ENCODE results near the gene ADGRD1.
A peak's percentile ranks its signal among the peaks of the same experiment; 100 is the strongest.

Gene ADGRD1

DNA sequence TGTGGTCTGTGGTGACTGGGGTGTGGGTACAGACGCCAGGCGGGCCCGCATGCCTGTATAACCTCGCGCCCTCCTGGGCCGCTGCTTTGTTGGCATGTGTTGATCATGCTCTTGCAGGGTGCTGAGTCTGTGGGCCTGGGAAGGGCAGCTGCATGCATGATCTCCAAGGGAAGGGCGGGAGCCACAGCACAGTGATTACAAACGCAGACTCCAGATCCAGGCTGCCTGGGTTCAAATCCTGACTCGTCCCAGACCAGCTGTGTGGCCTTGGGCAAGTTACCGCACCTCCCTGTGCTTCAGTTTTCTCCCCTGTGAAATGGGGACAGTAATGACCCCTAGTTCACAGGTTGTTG, 24.0 kb downstream of the ADGRD1 start:
- peaks cover 17% of the 10 kb centered on the region for H3K4me1 Mint-ChIP-seq
- H3K27me3 Mint-ChIP-seq: peaks cover 10% of the 10 kb centered on the region
- ATAC-seq (ENCODE audit: low read depth) (no peak), DNase-seq (ENCODE audit: low spot score in 2 of 2) (no peak)
- H3K36me3 Mint-ChIP-seq: no peaks in the 10 kb centered on the region
- H3K9me3 Mint-ChIP-seq: no peaks in the 10 kb centered on the region
- H3K4me3 Mint-ChIP-seq: no peak overlapping the region
- no peak overlapping the region for H3K27ac Mint-ChIP-seq

DNA sequence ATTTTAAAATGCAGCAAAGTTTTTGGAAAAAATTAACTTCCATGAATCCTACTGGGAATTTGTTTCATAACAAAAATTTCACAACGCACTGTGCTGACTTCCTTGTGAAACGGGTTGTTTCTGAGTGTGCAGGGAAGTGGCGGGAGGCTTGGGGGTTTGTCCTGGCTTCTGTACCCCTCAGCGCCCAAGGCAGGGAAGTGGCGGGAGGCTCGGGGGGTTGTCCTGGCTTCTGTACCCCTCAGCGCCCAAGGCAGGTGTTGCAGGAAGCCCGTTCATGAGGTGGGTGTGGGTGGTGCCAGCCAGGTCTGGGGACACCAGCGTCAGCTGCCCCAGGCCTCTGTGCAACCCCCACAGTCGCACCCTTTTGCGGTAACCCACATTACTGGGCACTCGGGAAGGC, 25.1 kb downstream of the ADGRD1 start:
- no peak overlapping the region for H3K4me3 Mint-ChIP-seq
- H3K27ac Mint-ChIP-seq: no peak overlapping the region
- ATAC-seq (ENCODE audit: low read depth) (no peak), DNase-seq (ENCODE audit: low spot score in 2 of 2) (no peak)
- H3K9me3 Mint-ChIP-seq: no peaks in the 10 kb centered on the region
- peaks cover 8% of the 10 kb centered on the region for H3K27me3 Mint-ChIP-seq
- H3K36me3 Mint-ChIP-seq: no peaks in the 10 kb centered on the region
- H3K4me1 Mint-ChIP-seq: peaks cover 17% of the 10 kb centered on the region

DNA sequence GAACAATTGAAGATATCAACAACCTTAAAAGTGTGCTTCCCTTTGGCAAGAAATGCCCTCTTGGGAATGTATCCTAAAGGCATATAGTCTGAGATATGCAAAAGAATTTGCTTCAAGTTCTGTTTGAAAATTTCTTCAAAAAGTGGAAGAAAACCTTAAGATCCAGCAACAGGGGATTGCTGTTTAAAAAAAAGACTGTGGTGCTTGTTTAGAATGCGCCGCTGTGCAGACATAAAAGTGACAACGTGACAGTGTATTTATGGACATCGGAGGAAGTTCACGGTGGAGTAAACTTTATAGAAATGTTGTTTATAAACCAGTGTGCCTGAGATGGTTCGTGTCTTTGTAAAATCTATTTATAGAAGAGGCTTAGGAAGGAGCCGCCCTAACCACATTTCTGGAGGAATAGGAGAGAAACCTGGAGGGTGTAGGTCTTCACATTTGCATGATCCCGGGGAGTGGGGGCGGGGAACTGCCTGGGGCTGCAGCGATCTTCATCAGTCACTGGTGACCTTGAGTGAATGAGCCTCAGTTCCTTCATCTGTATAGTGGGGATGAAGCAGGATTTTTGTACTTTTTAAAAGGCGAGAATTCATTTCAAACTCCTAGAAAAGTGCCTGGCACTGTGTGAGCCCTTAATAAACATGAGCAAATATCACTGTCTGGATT, 27.5 kb downstream of the ADGRD1 start:
- Mint-ChIP-seq H3K27ac (no peak overlapping the region), H3K27me3 (peaks cover 10% of the 10 kb centered on the region), H3K4me1 (peaks cover 15% of the 10 kb centered on the region), H3K36me3 (no peaks in the 10 kb centered on the region), H3K9me3 (no peaks in the 10 kb centered on the region), H3K4me3 (peak overlapping the region; percentile 12)
- ATAC-seq (ENCODE audit: low read depth) (no peak), DNase-seq (ENCODE audit: low spot score in 2 of 2) (no peak)

DNA sequence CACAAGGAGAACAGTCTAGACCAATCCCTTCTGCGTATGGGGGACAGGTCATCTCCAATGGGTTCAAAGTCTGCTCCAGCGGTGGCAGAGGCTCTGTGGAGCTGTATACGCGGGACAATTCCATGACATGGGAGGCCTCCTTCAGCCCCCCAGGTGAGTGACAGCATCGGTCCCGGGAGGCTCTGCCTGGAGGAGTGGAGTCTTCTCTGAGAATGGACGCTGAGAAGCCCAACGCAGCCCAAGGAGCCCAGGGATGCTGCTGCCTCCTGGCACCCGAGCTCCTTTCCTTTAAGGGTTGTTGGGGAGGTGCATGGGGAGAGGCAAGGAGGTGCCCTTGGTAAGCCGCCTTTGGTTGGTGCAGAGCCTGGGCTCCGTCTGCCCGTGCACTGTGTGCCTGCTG, 28.2 kb downstream of the ADGRD1 start:
- Mint-ChIP-seq H3K4me3 (no peak overlapping the region), H3K36me3 (no peaks in the 10 kb centered on the region), H3K27ac (no peak overlapping the region), H3K4me1 (peaks cover 15% of the 10 kb centered on the region), H3K9me3 (no peaks in the 10 kb centered on the region), H3K27me3 (peaks cover 10% of the 10 kb centered on the region)
- no peak for DNase-seq (ENCODE audit: low spot score in 2 of 2)
- ATAC-seq (ENCODE audit: low read depth): no peak

DNA sequence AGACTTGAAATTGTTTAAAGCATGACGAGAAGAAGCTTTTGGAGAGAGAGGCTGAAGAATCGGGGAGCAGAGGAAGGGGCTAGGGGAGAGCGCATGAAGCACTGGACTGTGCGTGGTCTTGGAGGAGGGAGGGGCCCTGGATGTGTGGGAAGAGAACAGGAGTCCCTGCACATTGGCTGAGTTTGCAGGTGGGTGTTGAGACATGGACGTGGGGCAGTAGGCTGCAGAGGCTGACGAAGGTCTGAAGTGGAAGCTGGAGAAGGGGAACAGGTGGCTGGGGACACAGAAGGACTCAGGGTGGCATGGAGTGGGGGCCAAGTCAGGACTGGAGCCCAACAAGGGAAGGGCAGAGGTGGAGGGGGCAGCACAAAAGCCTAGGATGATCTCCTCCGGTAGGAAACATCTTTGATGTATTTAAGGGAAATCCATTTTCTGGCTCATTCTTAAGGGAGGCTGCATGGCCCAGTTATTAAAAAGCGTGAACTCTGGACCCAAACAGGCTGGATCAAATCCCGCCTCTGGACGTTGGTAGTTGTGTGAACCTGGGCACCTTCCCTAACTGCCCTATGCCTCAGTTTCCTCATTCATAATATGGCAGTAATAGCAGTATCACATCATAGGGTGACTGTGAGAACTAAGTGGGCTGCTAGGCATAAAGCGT, 29.0 kb downstream of the ADGRD1 start:
- H3K9me3 Mint-ChIP-seq: no peaks in the 10 kb centered on the region
- ATAC-seq (ENCODE audit: low read depth) (no peak), DNase-seq (ENCODE audit: low spot score in 2 of 2) (no peak)
- peaks cover 15% of the 10 kb centered on the region for H3K4me1 Mint-ChIP-seq
- no peaks in the 10 kb centered on the region for H3K36me3 Mint-ChIP-seq
- H3K27me3 Mint-ChIP-seq: peaks cover 14% of the 10 kb centered on the region
- no peak overlapping the region for H3K4me3 Mint-ChIP-seq
- no peak overlapping the region for H3K27ac Mint-ChIP-seq

DNA sequence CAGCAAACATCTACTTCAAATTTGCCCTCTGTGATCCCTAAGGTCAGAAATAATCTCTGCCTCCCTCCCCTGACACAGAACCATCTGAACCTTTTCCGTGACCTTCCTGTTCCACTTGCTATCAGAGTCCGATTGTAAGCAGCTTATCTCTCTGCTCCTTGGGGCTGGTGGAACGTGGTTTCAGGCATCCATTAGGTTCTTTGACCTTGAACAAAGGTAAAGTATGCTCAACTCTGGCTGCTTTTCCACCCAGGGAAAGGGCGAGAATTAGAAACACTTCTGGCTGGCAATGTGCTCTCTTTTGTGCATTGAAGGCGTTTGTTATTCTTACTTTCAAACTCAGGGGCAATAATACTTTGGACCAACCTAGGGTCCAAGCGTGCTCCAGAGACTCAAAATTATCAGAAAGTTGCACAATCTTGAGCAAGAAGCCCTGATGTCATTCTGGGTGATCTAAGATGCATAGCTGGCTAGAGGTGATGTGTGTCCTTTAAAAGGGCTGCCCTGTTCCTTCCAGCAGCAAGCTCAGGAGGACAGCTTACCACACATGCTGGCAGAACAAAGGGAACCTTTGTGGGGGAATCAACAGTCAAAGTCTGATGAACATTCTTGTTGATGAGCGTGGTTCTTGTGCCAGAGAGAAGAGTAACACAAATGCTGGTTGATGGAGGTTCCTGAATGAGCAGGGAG, 29.8 kb downstream of the ADGRD1 start:
- DNase-seq (ENCODE audit: low spot score in 2 of 2): no peak
- no peak overlapping the region for H3K4me3 Mint-ChIP-seq
- no peaks in the 10 kb centered on the region for H3K36me3 Mint-ChIP-seq
- no peaks in the 10 kb centered on the region for H3K9me3 Mint-ChIP-seq
- no peak overlapping the region for H3K27ac Mint-ChIP-seq
- no peak for ATAC-seq (ENCODE audit: low read depth)
- H3K27me3 Mint-ChIP-seq: peaks cover 16% of the 10 kb centered on the region
- H3K4me1 Mint-ChIP-seq: peaks cover 15% of the 10 kb centered on the region

DNA sequence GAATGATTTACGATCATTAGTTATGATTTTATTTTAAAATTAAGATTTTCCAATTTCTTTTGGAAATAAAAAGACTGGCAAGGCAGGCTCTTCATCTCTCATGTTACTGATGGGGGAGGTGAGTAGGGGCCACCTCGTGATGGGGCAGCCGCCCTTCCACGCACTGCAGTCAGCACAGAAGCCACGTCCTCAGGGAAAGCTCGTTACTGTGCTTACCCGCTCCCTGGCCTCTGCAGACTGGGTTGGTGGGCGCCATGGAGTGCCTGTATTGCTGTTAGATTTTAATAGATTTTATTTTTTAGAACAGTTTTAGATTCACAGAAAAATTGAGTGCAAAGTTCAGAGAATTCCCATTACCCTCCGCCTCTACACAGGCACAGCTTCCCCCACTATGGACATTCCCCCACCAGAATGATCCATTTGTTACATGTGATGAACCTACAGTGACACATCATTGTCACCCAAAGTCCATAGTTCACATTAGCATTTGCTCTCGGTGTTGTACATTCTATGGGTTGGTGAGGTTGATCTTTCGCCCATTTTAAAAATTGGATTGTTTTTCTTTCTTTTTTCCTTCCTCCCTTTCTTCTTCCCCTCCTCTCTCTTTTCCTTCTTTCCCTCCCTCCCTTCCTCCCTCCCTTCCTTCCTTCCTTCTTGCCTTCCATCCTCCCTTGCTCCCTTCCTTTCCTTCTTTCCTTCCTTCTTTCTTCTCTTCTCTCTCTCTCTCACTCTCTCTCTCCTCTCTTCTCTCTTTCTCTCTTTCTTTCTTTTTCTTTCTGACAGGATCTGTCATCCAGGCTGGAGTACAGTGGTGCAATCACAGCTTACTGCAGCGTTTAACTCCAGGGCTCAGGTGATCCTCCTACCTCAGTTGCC, 30.7 kb downstream of the ADGRD1 start:
- Mint-ChIP-seq H3K4me1 (peaks cover 15% of the 10 kb centered on the region), H3K36me3 (no peaks in the 10 kb centered on the region), H3K27ac (no peak overlapping the region), H3K27me3 (peaks cover 17% of the 10 kb centered on the region), H3K9me3 (no peaks in the 10 kb centered on the region), H3K4me3 (no peak overlapping the region)
- no peak for DNase-seq (ENCODE audit: low spot score in 2 of 2)
- ATAC-seq (ENCODE audit: low read depth): no peak

DNA sequence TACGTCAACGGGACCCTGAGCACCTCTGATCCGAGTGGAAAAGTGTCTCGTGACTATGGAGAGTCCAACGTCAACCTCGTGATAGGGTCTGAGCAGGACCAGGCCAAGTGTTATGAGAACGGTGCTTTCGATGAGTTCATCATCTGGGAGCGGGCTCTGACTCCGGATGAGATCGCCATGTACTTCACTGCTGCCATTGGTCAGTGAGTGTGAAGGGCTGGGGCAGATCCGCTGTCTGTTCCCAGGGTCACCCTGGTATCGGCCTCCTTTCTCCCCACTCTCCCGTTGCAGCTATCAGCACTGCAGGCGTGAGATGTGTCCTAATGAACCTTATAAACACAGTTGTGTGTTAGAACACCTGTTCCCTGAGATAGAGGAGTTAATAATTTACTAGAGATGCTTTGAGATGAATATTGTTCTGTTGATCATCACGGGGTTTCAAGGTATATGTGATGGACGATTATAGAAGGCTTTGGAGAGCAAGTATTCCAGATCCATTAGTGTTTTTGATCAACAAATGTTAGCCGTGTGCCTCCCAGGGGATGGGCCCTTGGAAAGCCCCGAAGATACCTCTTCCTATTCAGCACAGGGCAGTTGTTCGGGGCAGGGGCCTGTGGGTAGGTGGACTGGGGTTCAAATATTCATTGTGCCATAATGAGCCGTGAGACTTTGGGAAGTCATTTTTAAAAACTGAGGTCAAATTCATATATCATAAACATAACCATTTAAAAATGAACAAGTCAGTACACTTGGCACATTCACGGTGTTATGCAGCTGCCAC, 33.6 kb downstream of the ADGRD1 start:
- H3K4me3 Mint-ChIP-seq: no peak overlapping the region
- H3K9me3 Mint-ChIP-seq: no peaks in the 10 kb centered on the region
- H3K4me1 Mint-ChIP-seq: peaks cover 4% of the 10 kb centered on the region
- ATAC-seq (ENCODE audit: low read depth) (no peak), DNase-seq (ENCODE audit: low spot score in 2 of 2) (no peak)
- no peak overlapping the region for H3K27ac Mint-ChIP-seq
- H3K27me3 Mint-ChIP-seq: peaks cover 19% of the 10 kb centered on the region
- H3K36me3 Mint-ChIP-seq: no peaks in the 10 kb centered on the region

DNA sequence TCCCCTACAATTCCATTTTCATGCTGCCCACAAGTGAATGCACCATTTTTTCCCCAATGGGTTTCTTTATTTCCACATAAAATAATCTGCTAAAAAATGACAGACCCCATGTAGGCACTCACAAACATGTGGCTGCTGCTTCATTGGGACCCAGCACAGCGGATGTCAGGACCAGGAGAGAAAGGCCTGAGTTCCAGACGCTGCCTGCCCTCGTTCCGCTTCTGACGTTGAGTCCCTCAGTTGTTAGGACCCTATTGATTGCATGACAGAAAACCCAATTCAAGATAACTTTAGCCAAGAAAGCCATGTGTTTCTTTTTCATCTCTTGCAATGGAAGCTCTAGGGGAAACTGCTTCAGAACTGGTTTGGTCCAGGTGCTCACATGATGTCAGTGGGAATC, 34.6 kb downstream of the ADGRD1 start:
- Mint-ChIP-seq H3K36me3 (no peaks in the 10 kb centered on the region), H3K27me3 (peaks cover 19% of the 10 kb centered on the region), H3K4me3 (no peak overlapping the region), H3K9me3 (no peaks in the 10 kb centered on the region), H3K4me1 (no peaks in the 10 kb centered on the region), H3K27ac (no peak overlapping the region)
- ATAC-seq (ENCODE audit: low read depth) (no peak), DNase-seq (ENCODE audit: low spot score in 2 of 2) (no peak)

DNA sequence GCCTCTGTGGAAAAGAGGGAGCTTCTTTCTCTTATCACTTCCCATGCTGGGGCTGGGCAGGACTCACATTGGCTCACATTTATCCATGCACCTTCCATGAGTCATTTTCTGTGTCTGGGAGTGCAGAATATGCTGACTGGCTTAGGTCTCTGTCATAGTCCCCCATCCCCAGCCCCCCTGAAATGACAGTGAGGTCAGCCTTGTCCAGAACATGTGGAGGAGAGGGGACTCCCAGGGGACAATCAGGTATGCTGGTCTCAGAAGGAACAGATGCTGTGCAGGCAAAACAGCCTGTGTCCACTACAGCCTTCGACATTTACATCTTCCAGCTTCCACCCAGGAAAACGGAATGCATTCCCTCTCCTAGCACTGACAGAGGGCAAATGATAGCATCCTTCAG, 35.0 kb downstream of the ADGRD1 start:
- H3K4me3 Mint-ChIP-seq: no peak overlapping the region
- H3K9me3 Mint-ChIP-seq: no peaks in the 10 kb centered on the region
- no peaks in the 10 kb centered on the region for H3K4me1 Mint-ChIP-seq
- H3K36me3 Mint-ChIP-seq: no peaks in the 10 kb centered on the region
- no peak overlapping the region for H3K27ac Mint-ChIP-seq
- ATAC-seq (ENCODE audit: low read depth): no peak
- no peak for DNase-seq (ENCODE audit: low spot score in 2 of 2)
- peaks cover 20% of the 10 kb centered on the region for H3K27me3 Mint-ChIP-seq

DNA sequence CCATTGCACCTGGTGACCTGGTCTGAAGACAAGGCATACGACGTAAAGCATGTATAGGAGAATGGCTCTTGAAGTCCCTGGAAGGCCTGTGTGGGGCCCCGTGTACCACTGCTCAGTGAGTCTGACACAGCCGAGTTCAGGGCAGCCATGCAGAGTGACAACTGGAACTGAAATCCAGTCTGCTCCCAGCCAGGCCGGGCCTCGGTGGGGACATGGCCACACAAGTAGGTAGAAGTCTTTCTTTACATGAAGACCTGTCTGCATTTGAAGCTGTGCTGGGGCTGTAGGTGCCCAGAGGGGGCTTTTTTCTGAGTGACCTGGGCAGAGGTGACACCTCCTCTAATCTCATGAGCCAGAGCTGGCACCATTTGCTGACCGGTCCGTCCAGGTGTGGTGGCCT, 35.7 kb downstream of the ADGRD1 start:
- Mint-ChIP-seq H3K4me3 (no peak overlapping the region), H3K4me1 (no peaks in the 10 kb centered on the region), H3K27ac (no peak overlapping the region), H3K9me3 (no peaks in the 10 kb centered on the region), H3K36me3 (no peaks in the 10 kb centered on the region), H3K27me3 (peaks cover 22% of the 10 kb centered on the region)
- no peak for ATAC-seq (ENCODE audit: low read depth)
- no peak for DNase-seq (ENCODE audit: low spot score in 2 of 2)

DNA sequence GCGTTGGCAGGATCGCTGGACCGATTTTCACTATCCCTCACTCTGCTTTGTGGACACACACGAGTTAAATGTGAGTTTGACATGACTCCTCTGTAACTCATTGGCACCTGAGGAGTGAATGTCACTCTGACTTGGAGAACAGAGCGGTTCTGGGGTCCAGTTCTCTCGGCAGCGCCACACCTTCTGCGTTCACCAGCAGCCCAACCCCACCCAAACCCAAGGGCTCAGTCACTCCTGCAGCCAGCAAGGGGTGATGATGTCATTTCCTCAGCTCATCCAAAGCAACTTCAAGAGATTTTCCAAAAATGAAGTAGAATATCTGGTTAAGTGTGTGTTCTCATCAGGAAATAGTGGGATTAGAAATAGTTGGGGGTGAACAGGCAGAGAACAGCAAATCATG, 36.3 kb downstream of the ADGRD1 start:
- no peak for DNase-seq (ENCODE audit: low spot score in 2 of 2)
- H3K9me3 Mint-ChIP-seq: no peaks in the 10 kb centered on the region
- no peak for ATAC-seq (ENCODE audit: low read depth)
- peaks cover 21% of the 10 kb centered on the region for H3K27me3 Mint-ChIP-seq
- no peak overlapping the region for H3K27ac Mint-ChIP-seq
- no peaks in the 10 kb centered on the region for H3K36me3 Mint-ChIP-seq
- no peak overlapping the region for H3K4me3 Mint-ChIP-seq
- H3K4me1 Mint-ChIP-seq: no peaks in the 10 kb centered on the region

DNA sequence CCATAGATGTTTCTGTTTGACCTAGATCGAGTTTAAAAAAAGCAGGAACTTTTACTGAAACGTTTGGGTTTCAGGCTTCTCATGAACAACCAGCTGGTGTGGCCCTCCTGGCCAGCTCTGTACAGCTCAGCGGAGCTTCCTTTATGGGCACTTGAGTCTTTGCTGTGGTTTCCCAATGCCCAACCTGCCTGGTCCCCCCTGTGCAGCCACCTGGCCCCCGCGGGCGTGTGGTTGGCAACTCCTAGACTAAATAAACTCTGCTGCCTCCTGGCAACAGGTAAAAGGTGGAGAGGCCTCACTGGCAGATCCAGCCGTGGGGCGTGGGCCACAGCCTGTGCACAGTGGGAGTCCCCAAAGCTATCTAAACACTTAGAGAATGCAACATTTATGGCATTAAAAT, 38.7 kb downstream of the ADGRD1 start:
- Mint-ChIP-seq H3K4me1 (no peaks in the 10 kb centered on the region), H3K36me3 (no peaks in the 10 kb centered on the region), H3K27me3 (peaks cover 14% of the 10 kb centered on the region), H3K27ac (no peak overlapping the region), H3K4me3 (no peak overlapping the region), H3K9me3 (no peaks in the 10 kb centered on the region)
- DNase-seq (ENCODE audit: low spot score in 2 of 2) (no peak), ATAC-seq (ENCODE audit: low read depth) (no peak)

All from memory B cell (primary cell).